ENCODE results near the gene NSDHL.

NSDHL gene

GRCh38 chrX:152899874-152900719, 69.2 kb downstream of the NSDHL start:
- H3K4me1 ChIP-seq (ENCODE audit: control insufficient read depth in 1 of 2, insufficient read depth in 2 of 2, low read length in 2 of 2) = peaks cover 20 to 22% of the 10 kb centered on the region in 2 experiments
- H3K18ac ChIP-seq (ENCODE audit: low read length) = no peak overlapping the region
- no peaks in the 10 kb centered on the region for H3K9me3 ChIP-seq (ENCODE audit: insufficient read depth, low read depth, low read length)
- H3K27ac ChIP-seq (ENCODE audit: low read depth, low read length) = no peak overlapping the region
- H4K91ac ChIP-seq (ENCODE audit: low read depth, low read length) = no peak overlapping the region
- H2BK5ac ChIP-seq (ENCODE audit: low read depth, low read length, poor library complexity) = no peak overlapping the region
- no peak overlapping the region for H3K14ac ChIP-seq (ENCODE audit: low read length)
- peaks cover 1% of the 10 kb centered on the region for H3K79me2 ChIP-seq (ENCODE audit: control insufficient read depth, insufficient read depth, low read length, poor library complexity)
- no peak overlapping the region for H4K8ac ChIP-seq (ENCODE audit: low read depth, low read length)
- no peak overlapping the region for H4K12ac ChIP-seq (ENCODE audit: low read depth, low read length)
- no peak overlapping the region for H2BK12ac ChIP-seq (ENCODE audit: low read length)
- H2AK5ac ChIP-seq (ENCODE audit: low read length) = no peak overlapping the region
- H3K36me3 ChIP-seq (ENCODE audit: control insufficient read depth in 1 of 2, insufficient read depth in 2 of 2, low read length in 2 of 2) = no peaks in the 10 kb centered on the region
- H3K23ac ChIP-seq (ENCODE audit: low read length) = no peak overlapping the region
- H2BK120ac ChIP-seq (ENCODE audit: insufficient read depth, low read length, poor library complexity) = no peak overlapping the region
- H3K79me1 ChIP-seq (ENCODE audit: low read length) = peaks cover 13% of the 10 kb centered on the region
- no peak overlapping the region for H3K4me2 ChIP-seq (ENCODE audit: low read length)
- DNase-seq = no peak
- no CpG with 5 or more reads among the region's 12 CpGs for WGBS (ENCODE audit: extremely low coverage, insufficient coverage, insufficient read length)
- H3K4me3 ChIP-seq (ENCODE audit: low read depth, low read length) = no peak overlapping the region
- H3K27me3 ChIP-seq (ENCODE audit: insufficient read depth, low read length) = no peaks in the 10 kb centered on the region
- no peak overlapping the region for H3K9ac ChIP-seq (ENCODE audit: low read length)
- no peak overlapping the region for H2AFZ ChIP-seq (ENCODE audit: insufficient read depth, low read length, poor library complexity)
- H3K4ac ChIP-seq (ENCODE audit: low read depth, low read length) = no peak overlapping the region

GRCh38 chrX:152900937-152901445, 70.1 kb downstream of the NSDHL start:
- no peak for DNase-seq
- no peak overlapping the region for H2AK5ac ChIP-seq (ENCODE audit: low read length)
- H3K9me3 ChIP-seq (ENCODE audit: insufficient read depth, low read depth, low read length) = no peaks in the 10 kb centered on the region
- H2AFZ ChIP-seq (ENCODE audit: insufficient read depth, low read length, poor library complexity) = no peak overlapping the region
- no peak overlapping the region for H4K91ac ChIP-seq (ENCODE audit: low read depth, low read length)
- no peak overlapping the region for H4K12ac ChIP-seq (ENCODE audit: low read depth, low read length)
- no peaks in the 10 kb centered on the region for H3K36me3 ChIP-seq (ENCODE audit: control insufficient read depth in 1 of 2, insufficient read depth in 2 of 2, low read length in 2 of 2)
- no peak overlapping the region for H3K18ac ChIP-seq (ENCODE audit: low read length)
- H3K9ac ChIP-seq (ENCODE audit: low read length) = no peak overlapping the region
- H2BK120ac ChIP-seq (ENCODE audit: insufficient read depth, low read length, poor library complexity) = no peak overlapping the region
- H3K23ac ChIP-seq (ENCODE audit: low read length) = no peak overlapping the region
- H3K27me3 ChIP-seq (ENCODE audit: insufficient read depth, low read length) = no peaks in the 10 kb centered on the region
- no peak overlapping the region for H2BK5ac ChIP-seq (ENCODE audit: low read depth, low read length, poor library complexity)
- H3K4me3 ChIP-seq (ENCODE audit: low read depth, low read length) = no peak overlapping the region
- peaks cover 13% of the 10 kb centered on the region for H3K79me1 ChIP-seq (ENCODE audit: low read length)
- H3K4ac ChIP-seq (ENCODE audit: low read depth, low read length) = no peak overlapping the region
- no peak overlapping the region for H3K14ac ChIP-seq (ENCODE audit: low read length)
- H3K27ac ChIP-seq (ENCODE audit: low read depth, low read length) = no peak overlapping the region
- no CpG with 5 or more reads among the region's 8 CpGs for WGBS (ENCODE audit: extremely low coverage, insufficient coverage, insufficient read length)
- peaks cover 1% of the 10 kb centered on the region for H3K79me2 ChIP-seq (ENCODE audit: control insufficient read depth, insufficient read depth, low read length, poor library complexity)
- no peak overlapping the region for H2BK12ac ChIP-seq (ENCODE audit: low read length)
- no peak overlapping the region for H3K4me2 ChIP-seq (ENCODE audit: low read length)
- no peak overlapping the region for H4K8ac ChIP-seq (ENCODE audit: low read depth, low read length)
- H3K4me1 ChIP-seq (ENCODE audit: control insufficient read depth in 1 of 2, insufficient read depth in 2 of 2, low read length in 2 of 2) = peaks cover 20 to 22% of the 10 kb centered on the region in 2 experiments

GRCh38 chrX:152901816-152902501, 71.1 kb downstream of the NSDHL start:
- H4K8ac ChIP-seq (ENCODE audit: low read depth, low read length) = no peak overlapping the region
- no CpG with 5 or more reads among the region's 15 CpGs for WGBS (ENCODE audit: extremely low coverage, insufficient coverage, insufficient read length)
- H4K91ac ChIP-seq (ENCODE audit: low read depth, low read length) = no peak overlapping the region
- no peak overlapping the region for H2AK5ac ChIP-seq (ENCODE audit: low read length)
- no peak overlapping the region for H3K4me3 ChIP-seq (ENCODE audit: low read depth, low read length)
- H3K27ac ChIP-seq (ENCODE audit: low read depth, low read length) = no peak overlapping the region
- no peak overlapping the region for H3K4me2 ChIP-seq (ENCODE audit: low read length)
- H3K18ac ChIP-seq (ENCODE audit: low read length) = no peak overlapping the region
- no peak overlapping the region for H3K14ac ChIP-seq (ENCODE audit: low read length)
- no peak for DNase-seq
- no peak overlapping the region for H2BK12ac ChIP-seq (ENCODE audit: low read length)
- H3K79me2 ChIP-seq (ENCODE audit: control insufficient read depth, insufficient read depth, low read length, poor library complexity) = peaks cover 1% of the 10 kb centered on the region
- peaks cover 10% of the 10 kb centered on the region for H3K79me1 ChIP-seq (ENCODE audit: low read length)
- H4K12ac ChIP-seq (ENCODE audit: low read depth, low read length) = no peak overlapping the region
- no peak overlapping the region for H2BK5ac ChIP-seq (ENCODE audit: low read depth, low read length, poor library complexity)
- no peak overlapping the region for H3K9ac ChIP-seq (ENCODE audit: low read length)
- no peak overlapping the region for H2BK120ac ChIP-seq (ENCODE audit: insufficient read depth, low read length, poor library complexity)
- no peaks in the 10 kb centered on the region for H3K9me3 ChIP-seq (ENCODE audit: insufficient read depth, low read depth, low read length)
- no peaks in the 10 kb centered on the region for H3K36me3 ChIP-seq (ENCODE audit: control insufficient read depth in 1 of 2, insufficient read depth in 2 of 2, low read length in 2 of 2)
- no peak overlapping the region for H2AFZ ChIP-seq (ENCODE audit: insufficient read depth, low read length, poor library complexity)
- H3K27me3 ChIP-seq (ENCODE audit: insufficient read depth, low read length) = no peaks in the 10 kb centered on the region
- no peak overlapping the region for H3K23ac ChIP-seq (ENCODE audit: low read length)
- H3K4ac ChIP-seq (ENCODE audit: low read depth, low read length) = no peak overlapping the region
- H3K4me1 ChIP-seq (ENCODE audit: control insufficient read depth in 1 of 2, insufficient read depth in 2 of 2, low read length in 2 of 2) = peaks cover 14 to 20% of the 10 kb centered on the region in 2 experiments

GRCh38 chrX:152902502-152902820, 71.6 kb downstream of the NSDHL start:
- Histone ChIP-seq H3K4me1 (ENCODE audit: control insufficient read depth in 1 of 2, insufficient read depth in 2 of 2, low read length in 2 of 2) (peaks cover 13 to 21% of the 10 kb centered on the region in 2 experiments), H2BK5ac (ENCODE audit: low read depth, low read length, poor library complexity) (no peak overlapping the region), H3K23ac (ENCODE audit: low read length) (no peak overlapping the region), H2AFZ (ENCODE audit: insufficient read depth, low read length, poor library complexity) (no peak overlapping the region), H3K9ac (ENCODE audit: low read length) (no peak overlapping the region), H3K36me3 (ENCODE audit: control insufficient read depth in 1 of 2, insufficient read depth in 2 of 2, low read length in 2 of 2) (no peaks in the 10 kb centered on the region), H2BK12ac (ENCODE audit: low read length) (no peak overlapping the region), H4K8ac (ENCODE audit: low read depth, low read length) (no peak overlapping the region), H3K4me2 (ENCODE audit: low read length) (no peak overlapping the region), H3K79me1 (ENCODE audit: low read length) (peaks cover 6% of the 10 kb centered on the region), H3K79me2 (ENCODE audit: control insufficient read depth, insufficient read depth, low read length, poor library complexity) (peaks cover 1% of the 10 kb centered on the region), H3K14ac (ENCODE audit: low read length) (no peak overlapping the region), H3K4ac (ENCODE audit: low read depth, low read length) (no peak overlapping the region), H3K27ac (ENCODE audit: low read depth, low read length) (no peak overlapping the region), H3K27me3 (ENCODE audit: insufficient read depth, low read length) (no peaks in the 10 kb centered on the region), H3K18ac (ENCODE audit: low read length) (no peak overlapping the region), H3K4me3 (ENCODE audit: low read depth, low read length) (no peak overlapping the region), H2AK5ac (ENCODE audit: low read length) (no peak overlapping the region), H4K91ac (ENCODE audit: low read depth, low read length) (no peak overlapping the region), H4K12ac (ENCODE audit: low read depth, low read length) (no peak overlapping the region), H2BK120ac (ENCODE audit: insufficient read depth, low read length, poor library complexity) (no peak overlapping the region), H3K9me3 (ENCODE audit: insufficient read depth, low read depth, low read length) (no peaks in the 10 kb centered on the region)
- DNase-seq = no peak
- no CpG with 5 or more reads among the region's 4 CpGs for WGBS (ENCODE audit: extremely low coverage, insufficient coverage, insufficient read length)
